Endothelial cell of umbilical vein (primary cell): ENCODE results near the gene CCSER1. TPM values are rescaled to one million over a fixed set of nuclear protein-coding genes. Genes with fewer than 3 reads are reported as not detected.

Experiments used
- BruUV-seq: library from RNA; stranded (reverse); fragments of 400-500 nt; replicated peaks from 2 replicates; lab custom pipeline; 2021; lab: Mats Ljungman, UMichigan
- CTCF ChIA-PET: fragments of 300-600, 350-600 bp; sonication (Branson Sonifier 250); formaldehyde crosslinking; loops from one replicate; lab custom pipeline; 2021; ENCODE audit warnings: antibody characterized with exemption, inconsistent platforms; lab: Charles Lee
- POLR2A ChIA-PET: fragments of 300-600, 350-600 bp; sonication (Branson Sonifier 250); formaldehyde crosslinking; loops from one replicate; lab custom pipeline; 2021; ENCODE audit warnings: antibody characterized with exemption, inconsistent platforms; lab: Charles Lee
- DNase-seq: peaks from one replicate; pipeline ENCODE4 v3.0.0-alpha.2; 2011; ENCODE audit warnings: low read depth, low spot score
- FAIRE-seq: peaks from 2 replicates; lab custom pipeline; 2011; peaks lifted over from hg19 to GRCh38; lab: Jason Lieb, UNC
- H2AFZ ChIP-seq: 2 replicates; pipeline ENCODE4 v1.6.0; 2012; ENCODE audit warnings: low read depth, low read length, control low read depth, inconsistent platforms
- H3K27ac ChIP-seq: 2 replicates; pipeline ENCODE4 v1.5.1; 2011; ENCODE audit warnings: low read depth, mild to moderate bottlenecking, control low read depth, low read length, moderate library complexity; ENCODE audit not compliant: insufficient read depth
- H3K27me3 ChIP-seq, 2 experiments: 2 replicates each; pipeline versions ENCODE4 v1.6.0 to v1.6.1; 2011; ENCODE audit warnings: low read length in 2 of 2, mixed read lengths in 1 of 2; ENCODE audit not compliant: control insufficient read depth in 2 of 2, insufficient read depth in 2 of 2
- H3K36me3 ChIP-seq, 2 experiments: 2 replicates in 1 of 2; 3 replicates in 1 of 2; pipeline ENCODE4 v1.5.1; 2011; ENCODE audit warnings: low read length in 2 of 2, mild to moderate bottlenecking in 1 of 2, moderate library complexity in 1 of 2; ENCODE audit not compliant: control insufficient read depth in 2 of 2, insufficient read depth in 2 of 2; ENCODE audit errors: extremely low read depth in 1 of 2
- H3K4me1 ChIP-seq: 3 replicates; pipeline ENCODE4 v1.5.1; 2011; ENCODE audit warnings: mild to moderate bottlenecking, low read length; ENCODE audit not compliant: control insufficient read depth, insufficient read depth; ENCODE audit errors: extremely low read depth
- H3K4me2 ChIP-seq: 2 replicates; pipeline ENCODE4 v1.6.1; 2011; ENCODE audit warnings: low read length, control low read depth, mixed read lengths; ENCODE audit not compliant: insufficient read depth
- H3K4me3 ChIP-seq, 3 experiments: fragments of 200-600 bp in 1 of 3; sonication (generic), shearing (Covaris generic) in 1 of 3; replicated peaks in 1 of 3; 2 replicates each; pipeline ENCODE4 v1.5.1; 2011 to 2016; ENCODE audit warnings: control low read depth in 3 of 3, low read length in 3 of 3, mild to moderate bottlenecking in 2 of 3, inconsistent platforms in 1 of 3, low read depth in 1 of 3, moderate library complexity in 1 of 3; ENCODE audit not compliant: insufficient read depth in 1 of 3
- H3K79me2 ChIP-seq: 2 replicates; pipeline ENCODE4 v1.6.0; 2012; ENCODE audit warnings: low read length, inconsistent platforms; ENCODE audit not compliant: control insufficient read depth, insufficient read depth
- H3K9ac ChIP-seq: replicated peaks from 2 replicates; pipeline ENCODE3; 2011; ENCODE audit warnings: low read length, control low read depth; ENCODE audit not compliant: insufficient read depth; ENCODE audit errors: extremely low read depth
- H3K9me1 ChIP-seq: replicated peaks from 3 replicates; pipeline ENCODE4 v1.6.0; 2011; ENCODE audit warnings: mild to moderate bottlenecking, low read length; ENCODE audit not compliant: control insufficient read depth, insufficient read depth; ENCODE audit errors: extremely low read depth
- H3K9me3 ChIP-seq: replicated peaks from 2 replicates; pipeline ENCODE4 v1.5.1; 2012; ENCODE audit warnings: low read length, inconsistent platforms; ENCODE audit not compliant: control insufficient read depth, insufficient read depth
- H4K20me1 ChIP-seq: replicated peaks from 2 replicates; pipeline ENCODE3; 2011; ENCODE audit warnings: mild to moderate bottlenecking, low read length; ENCODE audit not compliant: control insufficient read depth, insufficient read depth; ENCODE audit errors: extremely low read depth
- CTCF ChIP-seq, 2 donors: IDR thresholded peaks; 1 replicate in 1 of 2; 2 replicates in 1 of 2; pipeline ENCODE4 v1.5.1; 2011; ENCODE audit warnings: low read length in 2 of 2, mild to moderate bottlenecking in 2 of 2, moderate library complexity in 2 of 2, control low read depth in 1 of 2, inconsistent platforms in 1 of 2, low read depth in 1 of 2; ENCODE audit not compliant: insufficient read depth in 1 of 2; ENCODE audit errors: extremely low read depth in 1 of 2
- EZH2 ChIP-seq: IDR thresholded peaks from 2 replicates; pipeline ENCODE4 v1.6.1; 2012; ENCODE audit warnings: borderline replicate concordance, low read depth, mild to moderate bottlenecking, moderate library complexity, low read length, inconsistent platforms; ENCODE audit not compliant: severe bottlenecking
- FOS ChIP-seq: IDR thresholded peaks from 2 replicates; pipeline ENCODE4 v1.6.1; 2011; ENCODE audit warnings: mild to moderate bottlenecking, low read length, moderate library complexity, borderline replicate concordance; ENCODE audit not compliant: insufficient read depth
- GATA2 ChIP-seq: IDR thresholded peaks from 2 replicates; pipeline ENCODE4 v1.7.0; 2011; ENCODE audit warnings: low read depth, mild to moderate bottlenecking, moderate library complexity, mixed read lengths, low read length; ENCODE audit not compliant: insufficient read length, insufficient read depth
- JUN ChIP-seq: IDR thresholded peaks from 2 replicates; pipeline ENCODE4 v1.6.1; 2011; ENCODE audit warnings: borderline replicate concordance, low read depth; ENCODE audit not compliant: insufficient read length, insufficient read depth
- MAX ChIP-seq: IDR thresholded peaks from 2 replicates; pipeline ENCODE4 v1.6.1; 2011; ENCODE audit not compliant: insufficient read depth, insufficient read length
- MYC ChIP-seq: IDR thresholded peaks from one replicate; pipeline ENCODE4 v1.6.1; 2011; ENCODE audit warnings: mild to moderate bottlenecking, low read depth, low read length
- POLR2A ChIP-seq: IDR thresholded peaks from 2 replicates; pipeline ENCODE4 v1.6.1; 2012; ENCODE audit warnings: low read depth, mild to moderate bottlenecking, control low read depth, low read length
- POLR2AphosphoS5 ChIP-seq: IDR thresholded peaks from 2 replicates; pipeline ENCODE4 v1.6.1; 2012; ENCODE audit warnings: low read depth, mild to moderate bottlenecking, control low read depth, low read length, moderate library complexity; ENCODE audit not compliant: insufficient read depth
- dilution Hi-C: fragments of 300-500 bp; cut with MboI; formaldehyde crosslinking; loops from one replicate; pipeline ENCODE4 v1.15.0; 2019; ENCODE audit warnings: low sequenced_read_pairs; ENCODE audit not compliant: extremely low pct_ligation_motif_present
- intact Hi-C: fragments of 100-400 bp; cut with micrococcal nuclease; formaldehyde crosslinking; loops from one replicate; pipeline ENCODE4 v1.10.0; 2022
- polyA plus RNA-seq, 4 experiments: library from polyadenylated mRNA; depleted of rRNA in 3 of 4; stranded (reverse) in 3 of 4; unstranded in 1 of 4; fragments of >200 nt; gene quantifications; 2 replicates each; pipeline versions ENCODE4 v1.2.1 to v1.2.3, GENCODE V29; 2011 to 2012; ENCODE audit warnings: missing spikeins in 1 of 4
- total RNA-seq: library from RNA; stranded (reverse); gene quantifications from 2 replicates; pipeline ENCODE4 v1.2.3, GENCODE V29; 2021

The CCSER1 gene
- total and polyA plus RNA-seq, 2 donors (not counting 3 experiments of a cell fraction or from before 2014, with no cell fraction given) = 0.11 to 1.8 TPM

GRCh38 chr4:90207887-90208454, 80.8 kb downstream of the CCSER1 start:
- no peak for DNase-seq
- TF ChIP-seq FOS (no peak), POLR2AphosphoS5 (no peak), EZH2 (no peak), MAX (no peak), MYC (no peak), POLR2A (no peak), GATA2 (no peak), JUN (no peak), CTCF (IDR thresholded peaks at IDR 0.05; ENCODE audit: extremely low read depth in 1 of 2, insufficient read depth in 1 of 2, low read depth in 1 of 2, low read length in 2 of 2) (no peak)
- H3K9me3 ChIP-seq = no peaks in the 10 kb centered on the region
- no peak overlapping the region for H3K27ac ChIP-seq
- no peaks in the 10 kb centered on the region for H4K20me1 ChIP-seq
- no peak overlapping the region for H3K4me3 ChIP-seq
- H3K4me2 ChIP-seq = no peak overlapping the region
- intact Hi-C loops (no loop called here), dilution Hi-C loops (no loop called here)
- no peak overlapping the region for H2AFZ ChIP-seq
- BruUV-seq = no TSS peak
- H3K9me1 ChIP-seq = no peaks in the 10 kb centered on the region
- H3K79me2 ChIP-seq = no peaks in the 10 kb centered on the region
- no peaks in the 10 kb centered on the region for H3K36me3 ChIP-seq
- POLR2A ChIA-PET = no interaction called here
- H3K27me3 ChIP-seq = no peaks in the 10 kb centered on the region
- FAIRE-seq = no peak
- no peak overlapping the region for H3K9ac ChIP-seq
- CTCF ChIA-PET = interaction anchor here (0.9 to 1.3 kb wide), 2 partner anchors 11 to 88 kb away, joined by 3 read pairs; no protein-coding TSS in a partner anchor
- H3K4me1 ChIP-seq = peaks cover 22% of the 10 kb centered on the region
